H9 (cell line): Measurements from ENCODE around the gene LYPD6. TPM values are rescaled to one million over a fixed set of nuclear protein-coding genes. Genes with fewer than 3 reads are reported as not detected.

Source experiments
- DNase-seq: peaks from one replicate; pipeline ENCODE4 v3.0.0-alpha.2; 2017
- H2AFZ ChIP-seq: one replicate; pipeline ENCODE4 v1.6.1; 2013; ENCODE audit warnings: mild to moderate bottlenecking, low read length, control low read depth, moderate library complexity
- H2AK5ac ChIP-seq: 2 replicates; pipeline ENCODE4 v1.6.1; 2013; ENCODE audit warnings: low read length, control low read depth, mixed read lengths; ENCODE audit not compliant: insufficient read length
- H2BK120ac ChIP-seq: one replicate; pipeline ENCODE4 v1.6.1; 2013; ENCODE audit warnings: low read depth, mild to moderate bottlenecking, low read length, control low read depth, inconsistent platforms; ENCODE audit not compliant: poor library complexity, severe bottlenecking
- H2BK12ac ChIP-seq: 2 replicates; pipeline ENCODE4 v1.6.1; 2013; ENCODE audit warnings: low read length, control low read depth, mixed read lengths, low read depth; ENCODE audit not compliant: insufficient read length
- H2BK15ac ChIP-seq: 2 replicates; pipeline ENCODE4 v1.6.1; 2013; ENCODE audit warnings: low read depth, low read length, control low read depth
- H2BK20ac ChIP-seq: one replicate; pipeline ENCODE4 v1.6.1; 2013; ENCODE audit warnings: low read depth, mild to moderate bottlenecking, low read length, control low read depth, inconsistent platforms; ENCODE audit not compliant: poor library complexity, severe bottlenecking
- H2BK5ac ChIP-seq: 2 replicates; pipeline ENCODE4 v1.6.1; 2013; ENCODE audit warnings: low read length, control low read depth, mixed read lengths; ENCODE audit not compliant: insufficient read length
- H3K14ac ChIP-seq: 2 replicates; pipeline ENCODE4 v1.6.1; 2013; ENCODE audit warnings: low read length, control low read depth; ENCODE audit not compliant: insufficient read depth
- H3K18ac ChIP-seq: 2 replicates; pipeline ENCODE4 v1.6.1; 2013; ENCODE audit warnings: low read depth, mild to moderate bottlenecking, mixed read lengths, low read length, control low read depth; ENCODE audit not compliant: insufficient read length
- H3K23ac ChIP-seq: 2 replicates; pipeline ENCODE4 v1.6.1; 2013; ENCODE audit warnings: low read length, control low read depth, mixed read lengths, low read depth; ENCODE audit not compliant: insufficient read length
- H3K23me2 ChIP-seq: 2 replicates; pipeline ENCODE4 v1.6.1; 2013; ENCODE audit warnings: low read depth, mild to moderate bottlenecking, mixed read lengths, low read length, control low read depth; ENCODE audit not compliant: insufficient read length, poor library complexity, severe bottlenecking
- H3K27ac ChIP-seq: 2 replicates; pipeline ENCODE4 v1.5.1; 2013; ENCODE audit warnings: low read length, control low read depth, mixed read lengths, low read depth; ENCODE audit not compliant: insufficient read length
- H3K27me3 ChIP-seq: 2 replicates; pipeline ENCODE4 v1.6.1; 2013; ENCODE audit warnings: low read length, control low read depth, inconsistent platforms; ENCODE audit not compliant: insufficient read depth
- H3K4ac ChIP-seq: 2 replicates; pipeline ENCODE4 v1.6.1; 2013; ENCODE audit warnings: low read depth, mild to moderate bottlenecking, control low read depth, inconsistent platforms, low read length, moderate library complexity
- H3K4me1 ChIP-seq: 2 replicates; pipeline ENCODE4 v1.6.1; 2013; ENCODE audit warnings: low read length, control low read depth, inconsistent platforms; ENCODE audit not compliant: insufficient read depth
- H3K4me2 ChIP-seq: 2 replicates; pipeline ENCODE4 v1.6.1; 2013; ENCODE audit warnings: low read length, control low read depth, mixed read lengths; ENCODE audit not compliant: insufficient read length, insufficient read depth
- H3K56ac ChIP-seq: 2 replicates; pipeline ENCODE4 v1.6.1; 2013; ENCODE audit warnings: low read depth, mild to moderate bottlenecking, mixed read lengths, low read length, control low read depth; ENCODE audit not compliant: insufficient read length
- H3K79me1 ChIP-seq: 2 replicates; pipeline ENCODE4 v1.6.1; 2013; ENCODE audit warnings: low read depth, mild to moderate bottlenecking, moderate library complexity, low read length, control low read depth, inconsistent platforms; ENCODE audit not compliant: insufficient read depth, poor library complexity, severe bottlenecking
- H3K79me2 ChIP-seq: 2 replicates; pipeline ENCODE4 v1.6.1; 2013; ENCODE audit warnings: low read length, control low read depth, inconsistent platforms; ENCODE audit not compliant: insufficient read depth
- H3K9ac ChIP-seq: 2 replicates; pipeline ENCODE4 v1.6.1; 2013; ENCODE audit warnings: low read length, control low read depth, mixed read lengths; ENCODE audit not compliant: insufficient read length; ENCODE audit errors: extremely low read depth
- H3K9me3 ChIP-seq: one replicate; pipeline ENCODE4 v1.6.1; 2013; ENCODE audit warnings: low read depth, low read length, inconsistent platforms; ENCODE audit not compliant: control insufficient read depth
- H3T11ph ChIP-seq: one replicate; pipeline ENCODE4 v1.6.1; 2013; ENCODE audit warnings: mild to moderate bottlenecking, low read length, control low read depth, inconsistent platforms
- H4K20me1 ChIP-seq: one replicate; pipeline ENCODE4 v1.6.1; 2013; ENCODE audit not compliant: control insufficient read depth, insufficient read length, insufficient read depth
- H4K5ac ChIP-seq: 2 replicates; pipeline ENCODE4 v1.6.1; 2013; ENCODE audit warnings: low read depth, mild to moderate bottlenecking, mixed read lengths, low read length, control low read depth; ENCODE audit not compliant: insufficient read length
- H4K8ac ChIP-seq: replicated peaks from 2 replicates; pipeline ENCODE4 v1.6.1; 2013; ENCODE audit warnings: low read length, control low read depth, mixed read lengths, low read depth; ENCODE audit not compliant: insufficient read length
- H4K91ac ChIP-seq: 2 replicates; pipeline ENCODE4 v1.6.1; 2013; ENCODE audit warnings: low read depth, mild to moderate bottlenecking, moderate library complexity, mixed read lengths, low read length, control low read depth; ENCODE audit not compliant: insufficient read length
- H3K27ac Mint-ChIP-seq, 3 experiments: 2 replicates in 2 of 3; 3 replicates in 1 of 3; pipeline ENCODE4 v1.8.0; 2020 to 2021; ENCODE audit warnings: mixed read lengths in 3 of 3, mild to moderate bottlenecking in 1 of 3, moderate library complexity in 1 of 3
- H3K27me3 Mint-ChIP-seq: 2 replicates; pipeline ENCODE4 v1.8.0; 2021; ENCODE audit warnings: low read depth, mild to moderate bottlenecking, moderate library complexity, mixed read lengths
- H3K36me3 Mint-ChIP-seq, 3 experiments: 2 replicates in 2 of 3; 3 replicates in 1 of 3; pipeline ENCODE4 v1.8.0; 2020 to 2021; ENCODE audit warnings: low read depth in 3 of 3, mixed read lengths in 3 of 3; ENCODE audit not compliant: insufficient read depth in 1 of 3
- H3K4me1 Mint-ChIP-seq, 2 experiments: 2 replicates each; pipeline ENCODE4 v1.8.0; 2020; ENCODE audit warnings: mixed read lengths in 2 of 2
- H3K4me3 Mint-ChIP-seq, 2 experiments: 2 replicates in 1 of 2; 3 replicates in 1 of 2; pipeline ENCODE4 v1.8.0; 2020 to 2021; ENCODE audit warnings: mild to moderate bottlenecking in 2 of 2, mixed read lengths in 2 of 2, moderate library complexity in 1 of 2
- H3K9me3 Mint-ChIP-seq, 2 experiments: 2 replicates in 1 of 2; 3 replicates in 1 of 2; pipeline ENCODE4 v1.8.0; 2020; ENCODE audit warnings: mild to moderate bottlenecking in 2 of 2, mixed read lengths in 2 of 2, moderate library complexity in 1 of 2
- CTCF ChIP-seq: fragments of 200-600 bp; sonication (generic); conservative IDR thresholded peaks from 3 replicates; pipeline ENCODE4 v1.8.0; 2021; ENCODE audit warnings: antibody characterized with exemption, mild to moderate bottlenecking
- WGBS: extraction: QIAGEN DNeasy Blood & Tissue Kit; methylation state at CpG from one replicate; pipeline ENCODE4 v1.1.7; 2013; ENCODE audit warnings: missing lambda C conversion rate, low lambda C conversion rate, mixed read lengths; ENCODE audit not compliant: insufficient read length; ENCODE audit errors: extremely low coverage; 5-methylcytosine and 5-hydroxymethylcytosine counted together
- total RNA-seq: library from RNA; stranded (reverse); gene quantifications from 2 replicates; pipeline ENCODE4 v1.2.1, GENCODE V29; 2021

LYPD6 gene
- total RNA-seq, 1 experiment from 2014 or later = 3.0 TPM

GRCh38 chr2:149448315-149448714 is 117.9 kb downstream of the LYPD6 start:
- DNase-seq = no peak
- H3K9me3 Mint-ChIP-seq = no peaks in the 10 kb centered on the region

More at GRCh38 chr2:149448315-149448714, 117.9 kb downstream of the LYPD6 start:
- Histone ChIP-seq H3K4ac (no peak overlapping the region), H3T11ph (no peak overlapping the region), H3K56ac (no peak overlapping the region), H3K79me1 (no peaks in the 10 kb centered on the region), H3K23ac (no peak overlapping the region), H2BK120ac (no peak overlapping the region), H2AK5ac (no peak overlapping the region), H2BK20ac (no peak overlapping the region), H3K4me1 (no peaks in the 10 kb centered on the region), H4K8ac (no peak overlapping the region), H2AFZ (no peak overlapping the region), H3K14ac (no peak overlapping the region), H3K79me2 (no peaks in the 10 kb centered on the region), H2BK12ac (no peak overlapping the region), H3K27ac (no peak overlapping the region), H3K9me3 (no peaks in the 10 kb centered on the region), H4K5ac (no peak overlapping the region), H3K9ac (no peak overlapping the region), H3K4me2 (no peak overlapping the region), H2BK15ac (no peak overlapping the region), H3K18ac (no peak overlapping the region), H3K23me2 (peaks cover 3% of the 10 kb centered on the region), H3K27me3 (peaks cover 13% of the 10 kb centered on the region), H4K20me1 (no peaks in the 10 kb centered on the region), H4K91ac (no peak overlapping the region), H2BK5ac (no peak overlapping the region)
- Mint-ChIP-seq H3K4me1 (peaks cover 21 to 24% of the 10 kb centered on the region in 2 experiments), H3K4me3 (no peak overlapping the region), H3K27me3 (peaks cover 18% of the 10 kb centered on the region), H3K27ac (no peak overlapping the region), H3K36me3 (peaks cover 0 to 2% (median 0%) of the 10 kb centered on the region in 3 experiments; a peak in 3 of 7 replicates)
- TF ChIP-seq CTCF = peak; percentile 31; the same call in 2 of the 3 replicates
- no CpG with 5 or more reads among the region's 2 CpGs for WGBS
